ENCODE data around the gene C19orf67.

Gene C19orf67

DNA sequence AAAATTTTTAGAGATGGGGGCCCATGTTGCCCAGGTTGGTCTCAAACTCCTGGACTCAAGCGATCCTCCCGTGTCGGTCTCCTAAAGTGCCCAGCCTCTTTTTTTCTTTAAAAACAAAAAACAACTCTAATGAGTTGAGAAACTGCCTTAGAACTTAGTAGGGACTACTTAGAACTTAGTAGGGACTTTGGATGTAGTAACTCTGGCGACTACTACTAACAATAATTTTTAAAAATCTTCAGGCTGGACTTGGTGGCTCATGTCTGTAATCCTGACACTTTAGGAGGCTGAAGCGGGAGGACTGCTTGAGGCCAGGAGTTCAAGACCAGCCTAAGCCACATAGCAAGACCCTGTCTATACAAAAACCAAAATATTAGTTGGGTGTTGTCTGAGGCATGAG is 515 bp upstream of the C19orf67 start:
- TF ChIP-seq, protein P1, sequence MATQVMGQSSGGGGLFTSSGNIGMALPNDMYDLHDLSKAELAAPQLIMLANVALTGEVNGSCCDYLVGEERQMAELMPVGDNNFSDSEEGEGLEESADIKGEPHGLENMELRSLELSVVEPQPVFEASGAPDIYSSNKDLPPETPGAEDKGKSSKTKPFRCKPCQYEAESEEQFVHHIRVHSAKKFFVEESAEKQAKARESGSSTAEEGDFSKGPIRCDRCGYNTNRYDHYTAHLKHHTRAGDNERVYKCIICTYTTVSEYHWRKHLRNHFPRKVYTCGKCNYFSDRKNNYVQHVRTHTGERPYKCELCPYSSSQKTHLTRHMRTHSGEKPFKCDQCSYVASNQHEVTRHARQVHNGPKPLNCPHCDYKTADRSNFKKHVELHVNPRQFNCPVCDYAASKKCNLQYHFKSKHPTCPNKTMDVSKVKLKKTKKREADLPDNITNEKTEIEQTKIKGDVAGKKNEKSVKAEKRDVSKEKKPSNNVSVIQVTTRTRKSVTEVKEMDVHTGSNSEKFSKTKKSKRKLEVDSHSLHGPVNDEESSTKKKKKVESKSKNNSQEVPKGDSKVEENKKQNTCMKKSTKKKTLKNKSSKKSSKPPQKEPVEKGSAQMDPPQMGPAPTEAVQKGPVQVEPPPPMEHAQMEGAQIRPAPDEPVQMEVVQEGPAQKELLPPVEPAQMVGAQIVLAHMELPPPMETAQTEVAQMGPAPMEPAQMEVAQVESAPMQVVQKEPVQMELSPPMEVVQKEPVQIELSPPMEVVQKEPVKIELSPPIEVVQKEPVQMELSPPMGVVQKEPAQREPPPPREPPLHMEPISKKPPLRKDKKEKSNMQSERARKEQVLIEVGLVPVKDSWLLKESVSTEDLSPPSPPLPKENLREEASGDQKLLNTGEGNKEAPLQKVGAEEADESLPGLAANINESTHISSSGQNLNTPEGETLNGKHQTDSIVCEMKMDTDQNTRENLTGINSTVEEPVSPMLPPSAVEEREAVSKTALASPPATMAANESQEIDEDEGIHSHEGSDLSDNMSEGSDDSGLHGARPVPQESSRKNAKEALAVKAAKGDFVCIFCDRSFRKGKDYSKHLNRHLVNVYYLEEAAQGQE (IDR thresholded peaks at IDR 0.05; ENCODE audit: insufficient read depth in 1 of 2, low read depth in 2 of 2, low read length in 2 of 2): no peak
- TF ChIP-seq FOXP2 (optimal IDR thresholded peaks at IDR 0.05; ENCODE audit: borderline replicate concordance, extremely low read depth, extremely low read length, insufficient read depth) (no peak), TAF1 (IDR thresholded peaks at IDR 0.05; ENCODE audit: borderline replicate concordance, insufficient read depth, low read length) (no peak), SIN3A (IDR thresholded peaks at IDR 0.05; ENCODE audit: borderline replicate concordance, insufficient read depth, low read length) (no peak), POLR2AphosphoS5 (IDR thresholded peaks at IDR 0.05; ENCODE audit: low read depth, low read length) (no peak)

DNA sequence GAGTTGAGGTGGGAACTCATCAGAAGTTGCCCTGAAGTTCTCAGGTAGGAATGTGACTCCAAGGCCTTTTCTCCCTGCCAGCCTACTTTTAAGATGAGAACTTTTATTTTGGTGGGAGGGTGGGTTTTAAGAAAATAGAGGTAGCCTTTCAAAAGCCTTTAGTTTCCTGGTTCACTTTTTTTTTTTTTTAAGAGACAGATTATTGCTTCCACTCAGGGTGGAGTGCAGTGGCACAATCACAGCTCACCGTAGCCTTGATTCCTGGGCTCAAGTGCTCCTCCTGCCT is 3.0 kb downstream of the C19orf67 start:
- TF ChIP-seq SIN3A (IDR thresholded peaks at IDR 0.05; ENCODE audit: borderline replicate concordance, insufficient read depth, low read length) (no peak), POLR2AphosphoS5 (IDR thresholded peaks at IDR 0.05; ENCODE audit: low read depth, low read length) (no peak), FOXP2 (optimal IDR thresholded peaks at IDR 0.05; ENCODE audit: borderline replicate concordance, extremely low read depth, extremely low read length, insufficient read depth) (no peak), TAF1 (IDR thresholded peaks at IDR 0.05; ENCODE audit: borderline replicate concordance, insufficient read depth, low read length) (no peak)
- TF ChIP-seq, protein P1 (IDR thresholded peaks at IDR 0.05; ENCODE audit: insufficient read depth in 1 of 2, low read depth in 2 of 2, low read length in 2 of 2): no peak

DNA sequence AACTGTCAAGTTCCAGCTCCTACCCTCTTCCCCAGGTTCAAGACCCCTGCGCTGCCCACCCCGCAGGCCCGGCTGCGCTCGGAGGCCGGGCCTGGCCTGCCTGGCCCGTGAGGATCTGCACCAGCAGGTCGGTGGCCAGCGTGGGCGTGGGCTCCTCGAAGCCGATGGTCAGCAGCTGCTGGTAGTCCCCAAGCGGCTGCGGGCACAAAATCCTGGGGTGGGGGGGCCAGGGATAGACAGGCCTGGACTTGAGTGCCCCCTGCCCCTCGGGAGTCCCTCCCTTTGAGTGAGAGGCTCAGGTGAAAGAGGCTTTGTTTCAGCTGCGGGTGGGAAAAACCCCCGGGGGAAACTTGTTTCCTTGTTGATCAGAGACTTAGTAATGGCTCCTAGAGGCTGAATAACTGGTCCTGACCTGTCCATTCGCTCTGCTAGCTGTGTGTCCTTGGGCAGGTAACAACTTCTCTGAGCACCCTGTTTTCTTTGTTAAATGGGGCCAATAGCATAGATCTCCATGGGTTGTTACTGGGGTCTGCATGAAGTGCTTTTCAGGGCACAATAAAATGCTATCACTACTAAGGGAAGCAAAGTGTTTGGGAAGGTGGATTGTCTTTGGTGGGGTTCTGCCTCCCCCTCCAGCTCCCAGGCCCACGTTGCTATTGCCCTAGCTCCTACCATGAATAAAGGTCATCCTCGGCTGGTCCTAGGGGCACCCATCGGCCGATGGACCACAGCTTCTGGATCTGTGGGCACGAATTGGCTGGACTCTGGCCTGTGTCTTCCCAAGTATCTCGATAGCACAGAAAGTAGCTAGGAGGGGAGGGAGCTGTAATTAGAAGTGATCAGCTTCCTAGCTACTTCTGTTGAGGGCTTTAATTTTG is 3.5 kb downstream of the C19orf67 start:
- no peak for TF ChIP-seq TAF1 (IDR thresholded peaks at IDR 0.05; ENCODE audit: borderline replicate concordance, insufficient read depth, low read length)
- TF ChIP-seq POLR2AphosphoS5 (IDR thresholded peaks at IDR 0.05; ENCODE audit: low read depth, low read length): no peak
- no peak for TF ChIP-seq SIN3A (IDR thresholded peaks at IDR 0.05; ENCODE audit: borderline replicate concordance, insufficient read depth, low read length)
- TF ChIP-seq, protein P1 (IDR thresholded peaks at IDR 0.05; ENCODE audit: insufficient read depth in 1 of 2, low read depth in 2 of 2, low read length in 2 of 2): no peak
- TF ChIP-seq FOXP2 (optimal IDR thresholded peaks at IDR 0.05; ENCODE audit: borderline replicate concordance, extremely low read depth, extremely low read length, insufficient read depth): no peak

DNA sequence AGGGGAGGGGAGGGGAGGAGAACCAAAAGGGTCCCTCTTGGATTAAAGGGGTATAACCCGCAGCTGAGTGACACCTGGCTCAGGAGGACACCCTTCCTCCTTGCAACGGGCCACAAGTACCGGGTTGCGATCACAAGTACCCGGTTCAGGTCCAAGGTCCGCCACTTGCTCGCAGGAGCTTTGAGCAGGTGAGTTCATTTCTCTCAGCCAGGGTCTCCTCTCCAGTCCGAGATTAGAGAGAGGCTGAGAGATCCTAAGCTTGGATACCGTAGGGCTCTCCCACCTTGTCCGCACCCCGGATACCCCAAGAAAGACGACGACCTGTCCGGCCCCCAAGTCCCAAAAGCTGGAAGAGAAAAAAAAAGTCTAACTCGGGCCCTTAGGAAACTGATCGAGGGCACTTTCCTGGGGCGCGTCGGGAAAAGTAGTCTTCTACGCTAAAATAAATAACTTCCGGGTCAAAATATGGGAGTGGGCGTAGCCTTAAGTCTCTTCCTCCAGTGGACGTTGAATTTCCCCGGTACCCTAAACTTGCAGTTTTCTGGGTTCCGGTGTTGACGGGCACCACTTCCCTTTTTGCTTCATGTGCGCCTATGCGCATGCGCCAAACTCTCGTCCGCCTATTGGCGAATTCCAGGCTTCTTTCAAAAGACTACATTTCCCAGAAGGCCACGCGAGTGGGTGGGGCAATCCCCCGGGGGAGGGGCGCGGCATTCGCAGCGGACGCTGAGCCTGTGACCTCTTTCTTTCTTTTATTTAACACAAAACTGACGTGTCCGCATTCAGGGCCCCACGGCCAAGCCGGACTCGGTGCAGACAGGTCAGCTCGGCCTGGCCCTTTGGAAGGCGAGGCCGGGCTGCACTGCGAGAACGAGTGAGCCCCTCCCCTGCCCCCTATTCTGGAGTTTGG is 4.4 kb downstream of the C19orf67 start:
- TF ChIP-seq FOXP2 (optimal IDR thresholded peaks at IDR 0.05; ENCODE audit: borderline replicate concordance, extremely low read depth, extremely low read length, insufficient read depth) (no peak), POLR2AphosphoS5 (IDR thresholded peaks at IDR 0.05; ENCODE audit: low read depth, low read length) (peak; percentile 77; the same call in 1 of the 2 replicates)

DNA sequence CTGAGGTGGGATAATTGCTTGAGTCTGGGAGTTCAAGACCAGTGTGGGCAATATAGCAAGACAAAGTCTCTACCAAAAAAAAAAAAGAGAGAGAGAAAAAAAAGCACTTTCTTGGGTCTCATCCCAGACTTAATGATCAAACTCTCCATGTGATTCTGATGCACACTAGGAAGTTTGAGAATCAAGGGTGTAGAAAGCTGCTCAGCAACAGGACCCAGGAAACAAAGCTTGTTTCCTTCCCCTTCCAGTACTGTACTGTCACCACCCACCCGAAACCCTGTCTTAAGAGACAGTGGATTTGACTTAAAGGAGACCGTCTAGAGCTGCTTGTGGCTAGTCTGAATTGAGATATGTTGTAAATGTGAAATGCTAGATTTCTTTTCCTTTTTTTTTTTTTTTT is 7.2 kb downstream of the C19orf67 start:
- TF ChIP-seq SIN3A (IDR thresholded peaks at IDR 0.05; ENCODE audit: borderline replicate concordance, insufficient read depth, low read length): no peak
- TF ChIP-seq, protein P1 (IDR thresholded peaks at IDR 0.05; ENCODE audit: insufficient read depth in 1 of 2, low read depth in 2 of 2, low read length in 2 of 2): no peak
- TF ChIP-seq FOXP2 (optimal IDR thresholded peaks at IDR 0.05; ENCODE audit: borderline replicate concordance, extremely low read depth, extremely low read length, insufficient read depth): no peak
- TF ChIP-seq TAF1 (IDR thresholded peaks at IDR 0.05; ENCODE audit: borderline replicate concordance, insufficient read depth, low read length): no peak
- TF ChIP-seq POLR2AphosphoS5 (IDR thresholded peaks at IDR 0.05; ENCODE audit: low read depth, low read length): no peak
